Smooth muscle cell (in vitro differentiated cells): ENCODE measurements around the gene KDM7A. TPM values are rescaled to one million over a fixed set of nuclear protein-coding genes. Genes with fewer than 3 reads are reported as not detected.

Experiments
- DNase-seq: peaks from one replicate; lab custom pipeline; 2025; ENCODE audit not compliant: unreplicated experiment; lab: John Stamatoyannopoulos, UW
- H2AFZ ChIP-seq: fragments of 200-600 bp; sonication (generic); 2 replicates; pipeline ENCODE4 v1.6.0; 2016; ENCODE audit warnings: antibody characterized with exemption, low read depth, mild to moderate bottlenecking
- H3F3A ChIP-seq: fragments of 200-600 bp; sonication (generic); 2 replicates; pipeline ENCODE4 v1.6.0; 2017; ENCODE audit warnings: antibody characterized with exemption, low read depth
- H3K27ac ChIP-seq: fragments of 200-600 bp; sonication (generic); 2 replicates; pipeline ENCODE4 v1.5.1; 2016; ENCODE audit warnings: low read depth, mild to moderate bottlenecking
- H3K27me3 ChIP-seq: fragments of 200-600 bp; sonication (generic); 2 replicates; pipeline ENCODE4 v1.6.1; 2016; ENCODE audit warnings: low read depth, mild to moderate bottlenecking
- H3K36me3 ChIP-seq: fragments of 200-600 bp; sonication (generic); 2 replicates; pipeline ENCODE4 v1.5.1; 2016; ENCODE audit warnings: low read depth
- H3K4me1 ChIP-seq: fragments of 200-600 bp; sonication (generic); 2 replicates; pipeline ENCODE4 v1.5.1; 2016; ENCODE audit warnings: low read depth
- H3K4me2 ChIP-seq: fragments of 200-600 bp; sonication (generic); 2 replicates; pipeline ENCODE4 v1.6.0; 2016; ENCODE audit warnings: mild to moderate bottlenecking
- H3K4me3 ChIP-seq: fragments of 200-600 bp; sonication (generic); 2 replicates; pipeline ENCODE4 v1.5.1; 2016; ENCODE audit warnings: mild to moderate bottlenecking
- H3K79me2 ChIP-seq: fragments of 200-600 bp; sonication (generic); 2 replicates; pipeline ENCODE4 v1.6.0; 2016; ENCODE audit warnings: low read depth, mild to moderate bottlenecking
- H3K9ac ChIP-seq: fragments of 200-600 bp; sonication (generic); 2 replicates; pipeline ENCODE4 v1.6.0; 2016; ENCODE audit warnings: low read depth
- H3K9me3 ChIP-seq: fragments of 200-600 bp; sonication (generic); replicated peaks from 2 replicates; pipeline ENCODE4 v1.5.1; 2016; ENCODE audit warnings: low read depth
- H4K20me1 ChIP-seq: fragments of 200-600 bp; sonication (generic); 2 replicates; pipeline ENCODE4 v1.6.0; 2016; ENCODE audit warnings: low read depth
- CTCF ChIP-seq: fragments of 200-600 bp; sonication (generic); IDR thresholded peaks from 2 replicates; pipeline ENCODE4 v1.5.1; 2017; ENCODE audit warnings: borderline replicate concordance, mild to moderate bottlenecking, antibody characterized with exemption; ENCODE audit not compliant: insufficient read depth, poor library complexity, severe bottlenecking
- WGBS: methylation state at CpG from one replicate; pipeline ENCODE4 v1.1.7; 2016; ENCODE audit warnings: low lambda C conversion rate; 5-methylcytosine and 5-hydroxymethylcytosine counted together
- polyA plus RNA-seq: library from polyadenylated mRNA; unstranded; fragments of >200 nt; fragmentation: Nextera tagmentation; extraction: Ambion mirVana; gene quantifications from 2 replicates; pipeline ENCODE4 v1.2.1, GENCODE V29; 2016
- small RNA-seq: library from RNA; depleted of rRNA; stranded (forward); fragments of <200 nt; gene quantifications from one replicate; pipeline ENCODE3, GENCODE V24; 2014
- total RNA-seq: library from RNA; depleted of rRNA; stranded (reverse); fragments of >200 nt; gene quantifications from 2 replicates; pipeline ENCODE4 v1.2.3, GENCODE V29; 2014

Gene KDM7A
- total and polyA plus RNA-seq, 2 experiments from 2014 or later: 0.88 to 17.3 TPM

- no peak for DNase-seq
- no peaks in the 10 kb centered on the region for H3K79me2 ChIP-seq
- no peak overlapping the region for H3K9ac ChIP-seq
- no peak overlapping the region for H3K4me3 ChIP-seq
- H2AFZ ChIP-seq: no peak overlapping the region
- H3K9me3 ChIP-seq: no peaks in the 10 kb centered on the region
- no peaks in the 10 kb centered on the region for H3K4me1 ChIP-seq
- no peak for TF ChIP-seq CTCF
- H3K4me2 ChIP-seq: peak overlapping the region; percentile 33
- H4K20me1 ChIP-seq: no peaks in the 10 kb centered on the region
- no peak overlapping the region for H3K27ac ChIP-seq
- no peaks in the 10 kb centered on the region for H3K27me3 ChIP-seq
- H3K36me3 ChIP-seq: no peaks in the 10 kb centered on the region
- 36% methylated on average over 11 of the region's 11 CpGs for WGBS
- H3F3A ChIP-seq: no peaks in the 10 kb centered on the region
These were observed 140.4 kb downstream of the KDM7A start for GRCh38 chr7:140036224-140036962.

- no peaks in the 10 kb centered on the region for H4K20me1 ChIP-seq
- no peaks in the 10 kb centered on the region for H3K4me1 ChIP-seq
- TF ChIP-seq CTCF: no peak
- no peak overlapping the region for H3K27ac ChIP-seq
- H3F3A ChIP-seq: no peaks in the 10 kb centered on the region
- H3K27me3 ChIP-seq: no peaks in the 10 kb centered on the region
- 29% methylated on average over 6 of the region's 7 CpGs for WGBS
- no peak overlapping the region for H3K9ac ChIP-seq
- no peak for DNase-seq
- no peaks in the 10 kb centered on the region for H3K36me3 ChIP-seq
- no peaks in the 10 kb centered on the region for H3K79me2 ChIP-seq
- no peaks in the 10 kb centered on the region for H3K9me3 ChIP-seq
- H3K4me3 ChIP-seq: no peak overlapping the region
- H2AFZ ChIP-seq: no peak overlapping the region
- H3K4me2 ChIP-seq: peak overlapping the region; percentile 33
These were observed 141.2 kb downstream of the KDM7A start for GRCh38 chr7:140035400-140036223.

Small RNAs within 50 kb of the gene (small RNA-seq; reads per million reads assigned to genes)
- not detected for gene RF00019
- gene RNU6-797P: not detected

Other genes starting within 250 kb of the KDM7A start
- gene PARP12, start 114.0 kb downstream of the KDM7A start, total RNA-seq: 2.3 and 2.4 TPM in 2 replicates
- gene PARP12, start 114.0 kb downstream of the KDM7A start, polyA plus RNA-seq: 1.4 and 1.6 TPM in 2 replicates
- 54.2 and 83.2 TPM in 2 replicates for gene SLC37A3, start 221.5 kb upstream of the KDM7A start, total RNA-seq
- gene SLC37A3, start 221.5 kb upstream of the KDM7A start, polyA plus RNA-seq: 42.8 and 47.7 TPM in 2 replicates
- not detected in 2 replicates for gene RAB19, start 227.1 kb upstream of the KDM7A start, total RNA-seq
- not detected in 2 replicates for gene RAB19, start 227.1 kb upstream of the KDM7A start, polyA plus RNA-seq